NCI-H187 (cell line): Measurements from ENCODE around the gene OR10A6.

Experiments
- DNase-seq, 2 experiments: peaks; one replicate each; lab custom pipeline; 2025; lab: John Stamatoyannopoulos, UW

Gene OR10A6

GRCh38 chr11:7931168-7931567, at the start of gene OR10A6:
Gene OR10A6 (minus strand): TSS chr11:7931268. CDS start chr11:7928662, 2,606 bp downstream.
- no peak for DNase-seq

GRCh38 chr11:7977232-7977917, 46.3 kb upstream of the OR10A6 start:
- DNase-seq, result no peak

GRCh38 chr11:7974668-7975067, 43.6 kb upstream of the OR10A6 start:
- DNase-seq, result no peak

GRCh38 chr11:7973011-7973410, 41.9 kb upstream of the OR10A6 start:
- DNase-seq, result no peak

- DNase-seq, result no peak
Measured at GRCh38 chr11:7971846-7972245, 40.8 kb upstream of the OR10A6 start.

- DNase-seq, result no peak
Measured at GRCh38 chr11:7969756-7970646, 38.9 kb upstream of the OR10A6 start.

- DNase-seq, result no peak
Measured at GRCh38 chr11:7968686-7969085, 37.6 kb upstream of the OR10A6 start.

GRCh38 chr11:7967826-7968225, 36.8 kb upstream of the OR10A6 start:
- DNase-seq, result no peak

GRCh38 chr11:7967097-7967496, 36.0 kb upstream of the OR10A6 start:
- no peak for DNase-seq

- no peak for DNase-seq
Measured at GRCh38 chr11:7965386-7965785, 34.3 kb upstream of the OR10A6 start, which contains the start of gene NLRP10. Gene NLRP10 (minus strand): TSS chr11:7965447. CDS start chr11:7963495, 1,952 bp downstream.

GRCh38 chr11:7964873-7965272, 33.8 kb upstream of the OR10A6 start:
- no peak for DNase-seq

- no peak for DNase-seq
Measured at GRCh38 chr11:7964261-7964660, 33.2 kb upstream of the OR10A6 start.

GRCh38 chr11:7955191-7955590, 24.1 kb upstream of the OR10A6 start:
- no peak for DNase-seq

- no peak for DNase-seq
Measured at GRCh38 chr11:7949934-7950333, 18.9 kb upstream of the OR10A6 start.

- no peak for DNase-seq
Measured at GRCh38 chr11:7944123-7944522, 13.1 kb upstream of the OR10A6 start.

- no peak for DNase-seq
Measured at GRCh38 chr11:7941608-7942007, 10.5 kb upstream of the OR10A6 start, which contains the start of gene OR10A3. Gene OR10A3 (minus strand): TSS chr11:7941708. CDS start chr11:7939520, 2,188 bp downstream.

GRCh38 chr11:7941146-7941545, 10.1 kb upstream of the OR10A6 start:
- no peak for DNase-seq

GRCh38 chr11:7936615-7937014, 5.5 kb upstream of the OR10A6 start:
- no peak for DNase-seq

- no peak for DNase-seq
Measured at GRCh38 chr11:7927635-7928034, 3.4 kb downstream of the OR10A6 start.

- DNase-seq, result no peak
Measured at GRCh38 chr11:7924536-7924935, 6.5 kb downstream of the OR10A6 start.

- no peak for DNase-seq
Measured at GRCh38 chr11:7918141-7918540, 12.9 kb downstream of the OR10A6 start.

GRCh38 chr11:7911011-7911410, 20.1 kb downstream of the OR10A6 start:
- no peak for DNase-seq

GRCh38 chr11:7910286-7910788, 20.7 kb downstream of the OR10A6 start:
- no peak for DNase-seq
